CD4-positive, alpha-beta T cell treated with Interferon alpha-2 for 1 hour (primary cell): ENCODE results near the gene IKBKE.

Experiments used
- DNase-seq, 2 donors: peaks; one replicate each; pipeline ENCODE4 v3.0.0-alpha.2; 2020 to 2022

The IKBKE gene

GRCh38 chr1:206455666-206456344, 14.5 kb upstream of the IKBKE start:
- no peak for DNase-seq

GRCh38 chr1:206456577-206457370, 13.5 kb upstream of the IKBKE start:
- no peak for DNase-seq

DNA sequence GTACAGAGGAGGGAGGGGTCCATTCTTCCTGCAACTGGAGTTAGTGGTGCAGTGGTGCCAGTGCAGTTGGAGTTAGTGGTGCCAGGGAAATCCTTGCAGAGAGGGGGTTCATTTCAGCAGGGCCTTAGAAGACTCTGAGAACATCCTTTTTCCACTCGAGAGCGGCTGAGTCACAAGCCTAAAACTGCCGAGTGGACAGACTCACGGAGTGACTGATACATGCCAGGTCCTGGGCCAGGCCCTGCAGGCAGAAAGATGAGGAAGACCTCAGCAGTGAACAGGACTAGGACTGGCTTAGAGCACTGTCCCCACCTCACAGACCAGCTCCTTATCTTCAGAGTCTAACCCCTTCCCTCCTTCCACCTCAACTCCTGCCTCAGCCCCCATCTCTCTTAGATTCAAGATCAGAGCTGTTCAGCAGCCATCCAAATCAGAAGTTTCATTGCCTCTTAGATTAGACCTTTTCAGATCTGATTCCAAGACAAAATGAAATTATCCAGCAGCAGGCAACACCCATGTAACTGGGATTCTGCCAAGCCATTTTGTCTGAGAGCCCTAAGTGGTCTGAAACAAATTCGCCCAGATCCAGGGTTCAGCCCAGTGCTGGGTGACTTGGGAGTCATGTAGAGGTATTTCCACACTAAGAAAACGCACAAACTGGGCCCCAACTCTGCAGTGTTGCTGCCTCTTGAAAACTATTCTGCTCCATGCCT, 12.7 kb upstream of the IKBKE start:
- peak in 1 of 2 donors; percentile 29 for DNase-seq

DNA sequence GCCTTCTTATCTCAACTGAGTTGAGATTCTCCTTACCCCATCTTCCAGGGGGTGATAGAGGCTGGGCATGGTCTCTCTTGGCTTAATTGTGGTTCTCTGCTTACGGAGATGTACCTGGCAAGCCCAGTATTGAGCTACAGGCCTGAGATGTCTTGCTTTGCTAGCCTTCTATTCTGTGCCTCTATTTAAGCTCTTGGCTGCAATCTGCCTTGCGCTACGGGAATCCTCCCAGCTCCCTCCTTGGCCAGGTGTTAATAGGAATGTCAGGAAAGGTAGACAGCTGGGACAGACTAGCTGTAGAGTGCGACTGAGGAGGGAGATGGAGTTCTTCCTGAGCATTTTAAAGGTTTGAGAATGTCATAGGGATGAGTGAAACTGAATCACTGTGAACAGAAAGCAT, 10.6 kb upstream of the IKBKE start:
- no peak for DNase-seq

DNA sequence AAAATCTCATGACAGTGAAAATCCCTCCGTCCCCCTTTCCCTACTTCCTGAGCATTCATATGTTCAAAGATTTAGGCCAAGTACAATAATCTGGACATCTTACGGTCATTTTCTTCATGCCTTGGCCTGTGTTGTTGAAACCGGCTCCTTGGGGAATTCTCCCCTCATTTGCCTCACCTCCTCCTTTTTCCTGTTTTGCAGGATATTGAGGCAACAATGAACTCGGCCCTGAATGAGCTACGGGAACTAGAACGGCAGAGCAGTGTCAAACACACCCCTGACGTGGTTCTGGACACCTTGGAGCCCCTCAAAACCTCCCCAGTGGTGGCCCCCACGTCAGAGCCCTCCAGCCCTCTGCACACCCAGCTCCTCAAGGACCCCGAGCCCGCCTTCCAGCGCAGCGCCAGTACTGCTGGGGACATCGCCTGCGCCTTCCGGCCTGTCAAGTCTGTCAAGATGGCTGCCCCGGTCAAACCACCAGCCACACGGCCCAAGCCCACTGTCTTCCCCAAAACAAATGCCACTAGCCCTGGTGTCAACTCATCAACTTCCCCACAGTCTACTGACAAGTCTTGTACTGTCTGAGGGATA, 9.3 kb upstream of the IKBKE start:
- DNase-seq, result no peak

- peak; percentile 72 to 85 for DNase-seq
Observed at GRCh38 chr1:206461602-206462455, 8.4 kb upstream of the IKBKE start.

- no peak for DNase-seq
Observed at GRCh38 chr1:206463137-206463536, 7.1 kb upstream of the IKBKE start.

- no peak for DNase-seq
Observed at GRCh38 chr1:206463911-206464310, 6.4 kb upstream of the IKBKE start.

DNA sequence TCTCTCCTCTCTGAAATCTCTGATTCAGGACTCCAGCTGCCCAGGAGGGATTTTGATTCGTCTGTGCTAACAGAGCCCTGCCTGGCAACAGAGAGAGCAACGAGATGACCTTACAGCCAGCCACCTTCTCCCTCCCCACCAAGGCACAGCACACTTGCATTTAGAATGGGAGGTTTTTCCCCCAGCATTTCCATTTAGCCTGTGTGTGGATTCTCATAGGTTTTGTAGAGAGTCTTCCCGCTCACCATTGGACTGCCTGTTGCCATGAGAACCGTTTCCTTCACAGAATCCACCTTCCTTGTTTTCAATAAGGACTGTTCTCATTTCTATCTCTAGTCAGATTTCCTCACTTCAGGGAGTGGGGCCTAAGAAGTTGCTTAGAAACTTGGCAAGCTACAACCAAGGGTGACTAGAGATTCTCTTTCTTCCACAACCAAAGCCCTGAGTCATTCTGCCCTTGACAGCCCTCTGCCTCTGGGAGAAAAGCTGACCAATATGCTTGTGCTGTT, 5.8 kb upstream of the IKBKE start:
- DNase-seq, result peak in 1 of 2 donors; percentile 47

DNA sequence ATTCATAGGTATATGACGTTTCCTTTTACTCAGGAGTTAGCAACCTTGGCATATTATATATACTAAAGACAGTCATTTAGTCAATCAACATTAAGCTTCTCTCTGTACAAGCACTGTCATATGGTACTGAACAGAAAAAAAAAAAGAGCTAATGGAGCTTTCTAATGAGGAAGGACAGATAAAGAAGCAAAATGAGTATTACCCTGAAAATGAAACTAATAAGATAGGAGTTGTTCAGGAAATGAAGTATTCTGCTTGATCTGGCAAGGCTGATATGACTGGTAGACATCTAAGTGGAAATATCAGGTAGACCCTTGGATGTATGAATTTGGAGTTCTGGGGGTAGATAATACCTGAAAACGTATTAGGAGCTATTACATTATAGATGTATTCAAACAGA, 4.3 kb upstream of the IKBKE start:
- DNase-seq, result peak in 1 of 2 donors; percentile 50

GRCh38 chr1:206466840-206467649, 3.2 kb upstream of the IKBKE start:
- no peak for DNase-seq

DNA sequence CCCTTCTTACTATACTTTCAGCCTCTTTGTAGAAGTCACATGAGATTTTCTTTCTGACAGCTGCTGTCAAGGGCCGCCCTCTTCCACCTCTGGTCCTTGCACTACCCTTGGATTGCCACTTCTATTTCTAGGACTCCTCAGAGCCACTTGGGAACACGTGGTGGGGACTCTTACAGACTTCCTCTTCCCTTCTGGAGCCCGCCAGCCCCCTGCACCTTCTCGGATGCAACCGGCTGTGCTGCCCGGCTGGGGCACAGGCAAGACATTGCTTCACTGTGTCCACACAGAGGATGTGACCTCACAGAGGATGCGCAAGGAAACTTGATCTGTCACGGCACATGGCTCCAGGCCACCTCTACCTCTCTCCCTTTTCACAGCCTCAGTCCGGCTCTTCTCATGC, 2.4 kb upstream of the IKBKE start:
- peak; percentile 36 to 79 for DNase-seq

DNA sequence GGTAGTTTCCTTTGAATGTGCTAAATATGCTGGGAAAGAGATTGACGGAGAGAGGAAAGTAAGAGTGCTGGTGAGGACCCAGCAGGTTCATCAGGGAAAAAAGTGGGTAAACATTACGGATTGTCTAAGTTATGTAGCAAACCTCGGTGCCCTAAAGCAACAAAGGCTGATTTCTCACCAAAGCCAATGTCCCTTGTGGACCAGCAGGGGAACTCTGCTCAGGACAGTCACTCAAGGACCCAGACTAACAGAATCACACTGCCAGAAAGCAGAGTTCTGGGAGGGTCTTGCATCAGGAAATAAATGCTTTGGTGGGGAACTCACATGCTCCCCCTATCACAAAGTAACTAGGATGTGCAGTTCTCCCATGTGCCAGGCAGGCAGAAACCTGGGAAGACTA, 1.7 kb upstream of the IKBKE start:
- no peak for DNase-seq

DNA sequence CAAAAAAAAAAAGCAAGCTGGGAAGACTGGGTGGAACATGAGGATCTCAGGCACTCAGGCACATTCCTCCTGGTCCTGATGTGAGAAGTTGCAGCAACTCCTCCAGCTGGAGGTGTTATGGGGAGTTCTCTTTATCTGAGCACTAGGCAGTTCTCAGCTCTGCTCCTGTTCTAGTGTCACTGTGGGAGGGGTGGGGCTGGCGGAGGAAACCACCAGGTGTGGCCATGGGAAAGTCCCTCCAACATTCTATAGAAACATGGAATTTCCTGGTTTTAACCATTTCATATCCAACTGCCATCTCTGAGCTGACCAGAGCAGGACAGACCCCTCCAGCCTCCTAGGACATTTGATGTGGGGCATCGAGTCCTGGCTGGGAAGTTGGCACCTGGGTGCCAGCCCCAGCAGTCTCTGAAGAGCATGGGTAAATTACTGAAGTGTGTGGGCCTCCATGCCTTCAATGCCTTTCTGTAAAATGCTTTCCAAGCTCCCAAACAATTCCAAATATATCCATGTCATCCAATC, 804 bp upstream of the IKBKE start:
- peak in 1 of 2 donors; percentile 61 for DNase-seq

- DNase-seq, result peak; percentile 27 to 47
Observed at GRCh38 chr1:206470692-206471414, 577 bp downstream of the IKBKE start.

DNA sequence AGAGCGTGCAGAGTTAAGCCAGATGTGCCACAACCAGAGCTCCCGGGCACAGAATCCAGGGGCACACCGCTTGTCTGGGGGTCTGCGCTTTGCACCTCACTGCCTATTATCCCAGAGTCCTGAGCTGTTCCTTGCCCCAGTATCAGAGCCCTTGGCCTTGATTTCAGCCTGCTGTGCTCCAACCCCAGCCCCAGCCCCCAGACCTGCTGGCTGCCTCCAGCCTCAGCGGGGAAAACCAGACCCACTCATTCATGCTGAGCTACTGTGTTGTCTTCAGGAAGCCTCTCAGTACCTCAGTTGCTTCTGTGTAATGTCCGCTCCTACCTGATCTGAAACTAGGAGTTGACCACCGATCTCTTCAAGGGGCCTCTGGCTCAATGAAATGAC, 1.1 kb downstream of the IKBKE start:
- DNase-seq, result no peak

- DNase-seq, result no peak
Observed at GRCh38 chr1:206472024-206472423, 1.7 kb downstream of the IKBKE start.

DNA sequence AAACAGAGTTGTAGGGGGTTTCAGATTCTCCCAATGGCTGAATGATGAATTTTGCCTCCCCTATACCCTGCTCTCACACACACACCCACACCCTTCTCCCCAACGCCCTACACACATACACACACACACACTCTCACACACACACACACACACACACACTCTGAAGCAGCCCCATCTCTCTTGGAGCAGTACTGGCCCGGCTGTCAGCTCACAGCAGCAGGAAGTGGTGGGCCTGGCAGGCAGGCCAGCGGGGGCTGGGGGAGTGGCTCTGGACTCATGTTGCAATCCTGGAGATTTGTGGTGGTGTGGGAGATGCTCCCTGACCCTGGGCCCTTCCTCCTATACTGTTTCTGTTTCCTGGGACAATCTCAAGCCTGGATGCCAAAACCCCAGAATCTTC, 2.2 kb downstream of the IKBKE start:
- peak; percentile 54 to 62 for DNase-seq

DNA sequence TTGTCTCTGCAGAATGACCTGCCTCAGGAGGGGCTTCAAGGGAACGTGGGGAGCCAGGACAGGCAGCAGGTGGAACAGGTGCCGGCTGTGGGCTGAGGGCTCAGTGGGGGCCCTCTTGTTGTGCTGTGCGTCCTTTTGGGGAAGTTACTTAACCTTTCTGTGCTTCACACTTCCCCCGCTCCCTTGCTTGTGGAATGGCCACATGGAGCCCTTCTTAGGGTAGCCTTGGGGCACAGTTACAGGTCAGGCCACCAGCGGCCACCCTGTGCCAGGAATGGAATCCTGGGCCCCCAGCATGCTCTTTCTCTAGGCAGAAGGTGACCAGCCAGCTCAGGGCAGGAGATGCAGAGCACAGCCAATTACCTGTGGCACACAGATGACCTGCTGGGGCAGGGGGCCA, 2.6 kb downstream of the IKBKE start:
- no peak for DNase-seq

- DNase-seq, result no peak
Observed at GRCh38 chr1:206476058-206476457, 5.8 kb downstream of the IKBKE start.
